H1 (cell line): ENCODE data around the gene ZNF835. TPM values are rescaled to one million over a fixed set of nuclear protein-coding genes. Genes with fewer than 3 reads are reported as not detected.
A peak's percentile ranks its signal among the peaks of the same experiment; 100 is the strongest.

Experiments used
- CTCF ChIA-PET: fragments of 300-600 bp; sonication (Branson Sonifier 250); formaldehyde crosslinking; loops from one replicate; lab custom pipeline; 2021; ENCODE audit not compliant: partially characterized antibody; lab: Charles Lee
- POLR2A ChIA-PET: fragments of 300-600 bp; sonication (Branson Sonifier 250); formaldehyde crosslinking; loops from one replicate; lab custom pipeline; 2021; ENCODE audit warnings: inconsistent platforms; ENCODE audit not compliant: partially characterized antibody; lab: Charles Lee
- DNase-seq, 2 experiments: peaks; one replicate each; pipeline versions ENCODE4 v3.0.0 to v3.0.0-alpha.2; 2010 to 2022; ENCODE audit warnings: low spot score in 2 of 2, low read depth in 1 of 2, mixed read lengths in 1 of 2
- FAIRE-seq: peaks from 2 replicates; lab custom pipeline; 2011; peaks lifted over from hg19 to GRCh38; lab: Jason Lieb, UNC
- H2AFZ ChIP-seq: 2 replicates; pipeline ENCODE4 v1.8.1; 2012; ENCODE audit warnings: low read length, inconsistent platforms
- H2AK5ac ChIP-seq: 2 replicates; pipeline ENCODE4 v1.6.1; 2013; ENCODE audit warnings: low read depth, low read length
- H2BK120ac ChIP-seq: replicated peaks from 2 replicates; pipeline ENCODE3; 2013; ENCODE audit warnings: low read depth, low read length, inconsistent platforms
- H2BK12ac ChIP-seq: 2 replicates; pipeline ENCODE4 v1.6.1; 2013; ENCODE audit warnings: low read depth, low read length
- H2BK15ac ChIP-seq: 2 replicates; pipeline ENCODE4 v1.6.1; 2013; ENCODE audit warnings: low read length
- H2BK20ac ChIP-seq: 2 replicates; pipeline ENCODE4 v1.6.1; 2013; ENCODE audit warnings: low read length
- H2BK5ac ChIP-seq: 2 replicates; pipeline ENCODE4 v1.6.1; 2013; ENCODE audit warnings: low read depth, low read length
- H3K14ac ChIP-seq: 2 replicates; pipeline ENCODE4 v1.6.1; 2013; ENCODE audit warnings: inconsistent platforms; ENCODE audit not compliant: insufficient read length
- H3K18ac ChIP-seq: 2 replicates; pipeline ENCODE4 v1.6.1; 2013; ENCODE audit warnings: low read length; ENCODE audit errors: extremely low read depth
- H3K23ac ChIP-seq: 2 replicates; pipeline ENCODE4 v1.6.1; 2013; ENCODE audit warnings: inconsistent platforms; ENCODE audit not compliant: insufficient read length
- H3K23me2 ChIP-seq: 2 replicates; pipeline ENCODE4 v1.6.1; 2013; ENCODE audit warnings: low read depth, low read length
- H3K27ac ChIP-seq: 2 replicates; pipeline ENCODE4 v1.6.1; 2011; ENCODE audit warnings: low read depth, low read length, inconsistent platforms
- H3K27me3 ChIP-seq, 4 experiments: replicated peaks in 1 of 4; 1 replicate in 1 of 4; 2 replicates in 3 of 4; pipeline versions ENCODE4 v1.6.1 to v1.8.1; 2011 to 2013; ENCODE audit warnings: low read length in 3 of 4, mild to moderate bottlenecking in 3 of 4, inconsistent platforms in 2 of 4, mixed read lengths in 2 of 4, moderate library complexity in 1 of 4; ENCODE audit not compliant: control insufficient read depth in 3 of 4, insufficient read depth in 3 of 4; ENCODE audit errors: extremely low read depth in 1 of 4
- H3K36me3 ChIP-seq, 4 experiments: 2 replicates each; pipeline versions ENCODE4 v1.6.1 to v1.8.1; 2011 to 2013; ENCODE audit warnings: mild to moderate bottlenecking in 4 of 4, low read length in 3 of 4, moderate library complexity in 2 of 4, control low read depth in 1 of 4, inconsistent platforms in 1 of 4; ENCODE audit not compliant: insufficient read depth in 4 of 4, control insufficient read depth in 2 of 4
- H3K4ac ChIP-seq: replicated peaks from 2 replicates; pipeline ENCODE3; 2013; ENCODE audit warnings: low read length, low read depth, mixed read lengths, inconsistent platforms; ENCODE audit not compliant: insufficient read length
- H3K4me1 ChIP-seq, 4 experiments: replicated peaks in 1 of 4; 1 replicate in 1 of 4; 2 replicates in 3 of 4; pipeline versions ENCODE4 v1.6.1 to v1.8.1; 2011 to 2013; ENCODE audit warnings: low read length in 3 of 4, inconsistent platforms in 2 of 4, mixed read lengths in 1 of 4; ENCODE audit not compliant: insufficient read depth in 4 of 4, control insufficient read depth in 3 of 4
- H3K4me2 ChIP-seq, 2 experiments: 2 replicates each; pipeline versions ENCODE4 v1.6.1 to v1.8.1; 2011 to 2013; ENCODE audit warnings: low read depth in 2 of 2, low read length in 2 of 2, control low read depth in 1 of 2, inconsistent platforms in 1 of 2, mild to moderate bottlenecking in 1 of 2; ENCODE audit not compliant: insufficient read depth in 1 of 2
- H3K4me3 ChIP-seq, 4 experiments: fragments of 200-600, 300-600 bp in 1 of 4; sonication (generic), shearing (Covaris generic), sonication (Bioruptor Twin) in 1 of 4; 2 replicates each; pipeline versions ENCODE4 v1.5.1 to v1.8.1; 2011 to 2016; ENCODE audit warnings: low read length in 4 of 4, low read depth in 3 of 4, control low read depth in 2 of 4, inconsistent platforms in 2 of 4, mild to moderate bottlenecking in 2 of 4, mixed read lengths in 1 of 4, moderate library complexity in 1 of 4; ENCODE audit not compliant: insufficient read depth in 2 of 4; ENCODE audit errors: extremely low read depth in 1 of 4
- H3K56ac ChIP-seq: replicated peaks from 2 replicates; pipeline ENCODE3; 2013; ENCODE audit warnings: low read depth, mild to moderate bottlenecking, mixed read lengths, low read length, inconsistent platforms; ENCODE audit not compliant: insufficient read length
- H3K79me1 ChIP-seq: 2 replicates; pipeline ENCODE4 v1.6.1; 2013; ENCODE audit warnings: low read depth, low read length, control low read depth
- H3K79me2 ChIP-seq, 2 experiments: 2 replicates each; pipeline versions ENCODE4 v1.6.1 to v1.8.1; 2012 to 2013; ENCODE audit warnings: low read length in 2 of 2, mild to moderate bottlenecking in 2 of 2, inconsistent platforms in 1 of 2; ENCODE audit not compliant: insufficient read depth in 2 of 2, control insufficient read depth in 1 of 2
- H3K9ac ChIP-seq, 4 experiments: replicated peaks in 1 of 4; 1 replicate in 1 of 4; 2 replicates in 3 of 4; pipeline versions ENCODE4 v1.6.1 to v1.8.1; 2011 to 2013; ENCODE audit warnings: low read depth in 3 of 4, low read length in 3 of 4, control low read depth in 2 of 4, mild to moderate bottlenecking in 2 of 4, moderate library complexity in 2 of 4, inconsistent platforms in 1 of 4; ENCODE audit errors: extremely low read depth in 1 of 4
- H3K9me3 ChIP-seq, 2 experiments: 2 replicates each; pipeline versions ENCODE4 v1.6.1 to v1.8.1; 2012 to 2013; ENCODE audit warnings: mild to moderate bottlenecking in 2 of 2, moderate library complexity in 2 of 2, control low read depth in 1 of 2, inconsistent platforms in 1 of 2, low read depth in 1 of 2, low read length in 1 of 2, mixed read lengths in 1 of 2; ENCODE audit not compliant: insufficient read depth in 2 of 2
- H4K20me1 ChIP-seq, 2 experiments: replicated peaks in 1 of 2; 2 replicates each; pipeline versions ENCODE3 to v1.8.1; 2011 to 2013; ENCODE audit warnings: inconsistent platforms in 2 of 2, low read length in 2 of 2, mild to moderate bottlenecking in 1 of 2; ENCODE audit not compliant: insufficient read depth in 2 of 2, control insufficient read depth in 1 of 2
- H4K5ac ChIP-seq: 2 replicates; pipeline ENCODE4 v1.6.1; 2013; ENCODE audit warnings: low read length, low read depth, mixed read lengths, inconsistent platforms; ENCODE audit not compliant: insufficient read length
- H4K8ac ChIP-seq: 2 replicates; pipeline ENCODE4 v1.8.0; 2013; ENCODE audit warnings: mild to moderate bottlenecking, moderate library complexity, low read length, inconsistent platforms; ENCODE audit not compliant: insufficient read depth; ENCODE audit errors: extremely low read depth
- H4K91ac ChIP-seq: replicated peaks from 2 replicates; pipeline ENCODE3; 2013; ENCODE audit warnings: low read length, mixed read lengths, inconsistent platforms; ENCODE audit not compliant: insufficient read length
- ASH2L ChIP-seq: fragments of 200-600, 300-600 bp; sonication (generic); IDR thresholded peaks from one replicate; pipeline ENCODE4 v1.7.1; 2017; ENCODE audit warnings: low read length
- CBX5 ChIP-seq: fragments of 300-800, 300-1000 bp; sonication (generic); IDR thresholded peaks from 2 replicates; pipeline ENCODE4 v1.7.1; 2016; ENCODE audit warnings: antibody characterized with exemption, low read length, low read depth
- CBX8 ChIP-seq: fragments of 300-800, 300-1000 bp; sonication (generic); IDR thresholded peaks from 2 replicates; pipeline ENCODE4 v1.7.1; 2016; ENCODE audit warnings: low read depth, low read length, borderline replicate concordance
- CREB1 ChIP-seq: IDR thresholded peaks from 2 replicates; pipeline ENCODE4 v1.6.1; 2012; ENCODE audit warnings: inconsistent platforms
- HDAC6 ChIP-seq: IDR thresholded peaks from one replicate; pipeline ENCODE4 v1.7.1; 2012; ENCODE audit warnings: low read depth, mild to moderate bottlenecking, inconsistent platforms, low read length, moderate library complexity
- JUND ChIP-seq: IDR thresholded peaks from 2 replicates; pipeline ENCODE4 v1.6.1; 2011; ENCODE audit warnings: mild to moderate bottlenecking, improper control_type of control experiment, low read length
- KDM5A ChIP-seq: fragments of 200-600 bp; IDR thresholded peaks from 2 replicates; pipeline ENCODE4 v1.7.1; 2012; ENCODE audit warnings: mild to moderate bottlenecking, low read length, inconsistent platforms, mixed read lengths
- MAFK ChIP-seq: IDR thresholded peaks from 2 replicates; pipeline ENCODE4 v1.6.1; 2012; ENCODE audit warnings: low read depth, mild to moderate bottlenecking, improper control_type of control experiment, low read length
- NANOG ChIP-seq: IDR thresholded peaks from 2 replicates; pipeline ENCODE4 v1.6.1; 2011; ENCODE audit warnings: low read length, low read depth, mild to moderate bottlenecking, inconsistent platforms; ENCODE audit not compliant: insufficient read depth, poor library complexity, severe bottlenecking
- NRF1 ChIP-seq: IDR thresholded peaks from 2 replicates; pipeline ENCODE4 v1.6.1; 2011; ENCODE audit warnings: mild to moderate bottlenecking, low read depth, low read length, improper control_type of control experiment
- POU5F1 ChIP-seq: IDR thresholded peaks from 2 replicates; pipeline ENCODE4 v1.6.1; 2011; ENCODE audit warnings: low read depth, mild to moderate bottlenecking, low read length, moderate library complexity
- RXRA ChIP-seq: IDR thresholded peaks from 2 replicates; pipeline ENCODE4 v1.6.1; 2011; ENCODE audit warnings: low read depth, mild to moderate bottlenecking, low read length, moderate library complexity; ENCODE audit not compliant: insufficient read depth
- SP4 ChIP-seq: IDR thresholded peaks from 2 replicates; pipeline ENCODE4 v1.6.1; 2012; ENCODE audit warnings: low read length, inconsistent platforms
- TAF7 ChIP-seq: optimal IDR thresholded peaks from 2 replicates; pipeline ENCODE3; 2011; ENCODE audit warnings: low read depth, mild to moderate bottlenecking, inconsistent platforms, low read length, moderate library complexity, borderline replicate concordance
- YY1 ChIP-seq: IDR thresholded peaks from 2 replicates; pipeline ENCODE4 v1.6.1; 2011; ENCODE audit warnings: low read depth, mild to moderate bottlenecking, low read length
- WGBS, 2 experiments: shearing (Covaris generic) in 1 of 2; methylation state at CpG; one replicate each; pipeline versions ENCODE4 v1.1.6 to v1.1.7; 2013 to 2015; ENCODE audit warnings: low lambda C conversion rate in 2 of 2, mixed read lengths in 2 of 2, inconsistent platforms in 1 of 2, low coverage in 1 of 2, missing lambda C conversion rate in 1 of 2; ENCODE audit not compliant: insufficient replicate concordance in 2 of 2, insufficient coverage in 1 of 2, insufficient read length in 1 of 2; ENCODE audit errors: extremely low coverage in 1 of 2, missing lambda C conversion rate in 1 of 2; 5-methylcytosine and 5-hydroxymethylcytosine counted together
- polyA plus RNA-seq, 7 experiments: library from polyadenylated mRNA; depleted of rRNA in 3 of 7; stranded (reverse) in 5 of 7; unstranded in 2 of 7; fragments of >200 nt in 5 of 7; fragments of 200-250 nt in 2 of 7; gene quantifications; 1 replicate in 5 of 7; 2 replicates in 1 of 7; 4 replicates in 1 of 7; pipeline versions ENCODE4 v1.2.1 to v1.2.3, GENCODE V29; 2011 to 2013; ENCODE audit warnings: missing spikeins in 2 of 7, mixed read lengths in 2 of 7
- total RNA-seq: library from RNA; stranded (reverse); fragmentation: NEBNext Ultra II Directional; extraction: Animal tissue kit (Norgen Biotek cat#: 25700); gene quantifications from 2 replicates; pipeline ENCODE4 v1.2.1, GENCODE V29; 2021

The ZNF835 gene
- total and polyA plus RNA-seq, 2 of the 8 experiments (the other 6 are each of a cell fraction or from before 2014, with no cell fraction given): 0.02 to 1.8 TPM

DNA sequence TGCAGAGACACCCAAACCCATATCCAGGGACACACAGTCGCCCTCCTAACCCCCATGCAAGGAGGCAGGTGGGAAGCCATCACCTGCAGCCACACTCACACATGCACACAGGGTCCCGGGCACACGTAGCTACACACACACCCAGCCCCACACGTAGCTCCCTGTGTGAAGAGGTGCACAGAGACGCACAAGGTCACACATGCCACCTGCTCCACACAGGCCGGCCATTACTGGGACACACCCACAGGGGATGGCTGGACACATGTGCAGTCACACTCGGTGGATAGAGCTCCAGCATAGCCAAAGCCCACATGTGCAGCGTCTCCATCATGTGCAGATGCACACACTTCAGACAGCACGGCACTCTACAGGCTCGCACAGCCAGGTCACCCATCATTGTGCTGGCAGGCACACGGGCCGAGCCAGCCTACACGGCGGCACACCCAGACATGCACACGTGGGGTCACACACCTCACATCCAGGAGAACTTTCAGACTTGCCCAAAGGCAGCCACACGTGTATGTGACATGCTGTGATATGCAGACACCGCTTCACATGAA lies 1.1 kb downstream of the ZNF835 start:
- Histone ChIP-seq H3K79me1 (no peaks in the 10 kb centered on the region), H2BK5ac (no peak overlapping the region; the same call in 1 of the 2 replicates), H3K23me2 (peaks cover 8% of the 10 kb centered on the region), H3K4ac (no peak overlapping the region), H4K20me1 (peaks cover 0 to 3% of the 10 kb centered on the region in 2 experiments), H2BK120ac (no peak overlapping the region), H3K4me2 (peak overlapping the region in 1 of 2 experiments; percentile 91; a peak in 1 of 4 replicates), H3K56ac (no peak overlapping the region), H2BK15ac (no peak overlapping the region), H4K91ac (no peak overlapping the region), H4K5ac (no peak overlapping the region), H2BK20ac (no peak overlapping the region), H3K23ac (no peak overlapping the region), H3K79me2 (no peaks in the 10 kb centered on the region), H3K9me3 (peaks cover 56 to 82% of the 10 kb centered on the region in 2 experiments), H2BK12ac (no peak overlapping the region), H3K4me1 (peaks cover 0 to 10% (median 0%) of the 10 kb centered on the region in 4 experiments; a peak in 1 of 7 replicates), H3K4me3 (peak overlapping the region in 1 of 4 experiments; percentile 92; a peak in 1 of 8 replicates), H3K14ac (no peak overlapping the region), H2AFZ (no peak overlapping the region), H4K8ac (no peak overlapping the region), H3K27ac (no peak overlapping the region), H2AK5ac (no peak overlapping the region), H3K27me3 (no peaks in the 10 kb centered on the region), H3K9ac (no peak overlapping the region), H3K36me3 (no peaks in the 10 kb centered on the region), H3K18ac (no peak overlapping the region)
- ChIA-PET CTCF (interaction anchor here (0.6 kb wide), 1 partner anchor 18 kb away, joined by 3 read pairs; no protein-coding TSS in a partner anchor), POLR2A (no interaction called here)
- FAIRE-seq: no peak
- WGBS, 2 experiments: 74% methylated on average over 16 of the region's 17 CpGs; no CpG with 5 or more reads in 1 of the 2 experiments
- no peak for DNase-seq
- TF ChIP-seq POU5F1: no peak
- no peak for TF ChIP-seq RXRA
- TF ChIP-seq HDAC6: no peak
- no peak for TF ChIP-seq CBX8
- no peak for TF ChIP-seq CBX5
- TF ChIP-seq JUND: no peak
- TF ChIP-seq ASH2L: no peak
- no peak for TF ChIP-seq MAFK
- no peak for TF ChIP-seq TAF7
- no peak for TF ChIP-seq SP4
- no peak for TF ChIP-seq YY1
- TF ChIP-seq NRF1: no peak
- TF ChIP-seq KDM5A: no peak
- TF ChIP-seq CREB1: no peak
- TF ChIP-seq NANOG: no peak
